Stimulated activated CD4-positive, alpha-beta T cell treated with anti-CD3 and anti-CD28 coated beads, Interleukin-15, amount 100 ng/mL, for 24 hours (primary cell): ENCODE results near the gene LRRC31.

Experiments used
- DNase-seq: peaks from one replicate; pipeline ENCODE4 v3.0.0-alpha.2; 2020

The LRRC31 gene

DNA sequence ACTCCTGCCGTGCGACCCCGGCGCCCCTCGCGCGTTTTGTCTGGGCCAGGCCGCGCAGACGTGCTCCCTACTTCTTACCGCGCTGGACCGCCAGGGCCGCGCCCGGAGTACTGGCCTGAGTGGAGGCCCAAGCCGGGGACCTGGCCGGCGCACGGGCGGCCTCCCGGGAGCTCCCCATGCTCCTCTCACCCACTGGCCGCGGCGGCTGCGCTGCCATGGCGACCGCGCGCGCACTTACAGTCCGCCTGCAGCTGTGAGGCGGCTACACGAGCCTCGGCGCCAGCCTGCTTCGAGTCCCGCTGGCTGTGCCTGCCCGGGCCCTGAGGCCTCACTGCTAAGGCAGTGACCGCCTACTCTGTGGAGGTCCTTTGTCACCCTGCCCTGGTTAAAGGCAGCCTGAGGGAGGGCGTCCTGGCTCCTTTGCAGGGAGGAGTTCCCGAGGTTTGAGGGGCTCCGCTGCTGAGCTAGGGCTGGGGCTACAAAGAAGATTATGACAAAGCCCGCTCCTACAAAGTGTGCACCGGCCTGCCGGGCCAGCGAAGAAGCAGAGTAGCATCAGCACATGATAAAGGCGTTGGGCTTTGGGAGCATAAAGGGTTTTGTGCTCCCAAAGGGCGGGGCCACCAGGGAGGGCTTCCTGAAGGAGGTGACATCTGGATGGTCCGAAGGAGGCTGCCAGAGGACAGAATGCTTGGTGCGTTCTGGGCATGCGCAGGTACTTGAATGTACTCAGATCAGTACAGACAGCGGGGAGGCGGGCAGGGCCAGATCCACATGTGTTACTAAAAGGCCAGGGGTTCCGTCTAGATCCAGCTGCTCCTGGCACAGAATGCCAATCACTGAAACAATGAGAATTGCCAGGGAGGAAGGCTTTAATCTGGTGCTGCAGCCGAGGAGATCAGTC, 57.2 kb downstream of the LRRC31 start, which contains the start of the genes LRRC34 and LRRIQ4:
LRRC34 (minus strand) TSS at position 573 of the 904 bp plus-strand sequence; CDS start at position 217, 356 bp downstream.
LRRIQ4 (plus strand) TSS at position 539 of the 904 bp plus-strand sequence. CDS start 9,052 bp downstream, outside the sequence.
- DNase-seq = peak; percentile 87

DNA sequence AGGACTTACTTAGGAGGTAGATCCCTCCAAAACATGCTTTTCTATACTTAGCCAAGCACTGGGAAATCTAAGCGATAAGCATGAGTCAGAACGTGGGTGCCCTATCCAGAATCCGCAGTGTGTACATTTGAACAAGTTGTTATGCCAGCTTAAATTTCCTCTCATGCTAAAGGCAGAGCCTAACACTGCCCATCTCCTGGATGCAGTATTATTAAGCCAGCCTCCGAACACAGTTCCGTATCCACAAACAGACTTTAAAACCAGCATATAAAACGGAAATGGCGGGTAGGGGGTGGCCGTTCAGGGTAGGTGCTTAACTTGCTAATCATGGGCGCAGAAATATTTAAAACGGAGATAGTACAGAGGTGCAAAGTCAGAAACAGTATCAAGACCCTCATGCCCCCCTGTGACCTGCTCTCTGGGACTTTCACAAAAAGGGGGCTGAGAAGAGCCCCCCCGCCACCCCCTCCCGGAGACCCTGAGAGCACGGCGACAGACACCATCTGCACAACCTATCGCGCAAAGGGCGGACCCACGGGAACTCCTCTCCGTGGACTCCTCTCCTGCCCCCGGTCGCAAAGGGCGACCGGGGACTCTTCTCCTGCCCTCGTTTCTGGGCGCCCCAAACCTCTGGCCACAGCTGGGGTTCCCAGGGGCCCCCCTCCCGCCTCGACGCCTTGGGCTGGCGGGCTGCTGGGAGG, 58.0 kb downstream of the LRRC31 start:
- DNase-seq = peak; percentile 28

DNA sequence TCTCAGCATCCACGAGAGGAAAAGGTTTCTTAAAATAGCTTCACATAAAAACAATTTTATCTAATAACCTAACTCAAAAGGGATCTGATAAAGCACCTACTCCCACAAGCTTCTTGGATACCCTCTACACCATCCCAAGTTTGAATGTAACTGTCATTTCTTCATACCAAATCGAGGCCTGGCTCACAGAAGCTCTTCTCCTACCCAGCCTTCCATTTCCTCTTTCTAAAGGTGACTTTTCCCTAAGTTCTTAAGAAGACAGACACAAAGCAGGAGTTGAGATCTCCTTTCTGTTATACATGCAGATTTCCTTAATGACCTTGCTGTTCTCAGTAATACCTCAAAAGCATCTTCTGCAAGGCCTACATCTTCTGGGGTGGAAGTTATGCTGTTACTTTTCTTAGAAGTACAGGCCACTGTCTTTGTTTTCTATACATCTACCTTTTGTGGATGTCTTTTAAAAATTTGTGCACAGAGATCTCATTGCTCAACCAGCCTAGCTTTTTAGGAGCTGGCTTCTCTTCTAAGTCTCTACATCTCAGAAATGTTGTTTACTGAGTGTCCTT, 60.4 kb downstream of the LRRC31 start:
- no peak for DNase-seq

GRCh38 chr3:169804681-169805080, 65.1 kb downstream of the LRRC31 start:
- DNase-seq = no peak

GRCh38 chr3:169792359-169792758, 77.4 kb downstream of the LRRC31 start:
- no peak for DNase-seq

DNA sequence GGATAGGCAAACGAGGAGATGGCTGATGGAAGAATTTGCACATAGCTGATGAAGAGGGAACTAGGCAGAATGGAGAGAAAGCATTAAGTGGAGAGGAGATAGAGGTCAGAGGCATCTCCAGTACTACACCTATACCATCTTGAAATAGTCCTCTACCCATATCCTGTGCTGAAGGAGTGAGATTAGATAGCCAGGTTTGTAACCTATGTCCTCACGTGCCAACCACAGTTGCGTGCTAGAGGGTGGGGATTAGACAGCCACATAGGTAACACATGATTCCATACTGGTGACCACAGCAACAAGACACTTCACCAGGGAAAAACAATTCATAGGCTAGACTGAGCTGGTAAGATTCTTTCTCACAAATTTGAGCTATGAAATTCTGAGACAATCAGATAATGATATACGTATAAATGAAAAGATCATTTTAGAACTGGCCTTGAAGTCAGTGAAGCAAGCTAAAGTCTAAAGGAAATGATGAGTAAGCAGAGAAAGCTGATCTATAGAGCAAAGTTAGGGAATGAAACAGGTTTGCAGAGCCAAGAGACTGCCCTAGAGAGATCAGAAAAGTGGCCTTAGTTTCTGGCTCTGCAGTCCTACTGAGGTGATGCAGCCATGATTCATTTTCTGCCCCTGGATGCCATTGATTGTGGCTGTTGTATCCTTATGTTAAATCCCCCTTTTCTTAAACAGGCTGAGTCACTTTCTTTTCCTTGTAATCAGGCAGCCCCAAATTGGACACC, 78.9 kb downstream of the LRRC31 start:
- no peak for DNase-seq

GRCh38 chr3:169790219-169790618, 79.5 kb downstream of the LRRC31 start:
- no peak for DNase-seq
